ENCODE data around the gene ZNF862.

The ZNF862 gene

DNA sequence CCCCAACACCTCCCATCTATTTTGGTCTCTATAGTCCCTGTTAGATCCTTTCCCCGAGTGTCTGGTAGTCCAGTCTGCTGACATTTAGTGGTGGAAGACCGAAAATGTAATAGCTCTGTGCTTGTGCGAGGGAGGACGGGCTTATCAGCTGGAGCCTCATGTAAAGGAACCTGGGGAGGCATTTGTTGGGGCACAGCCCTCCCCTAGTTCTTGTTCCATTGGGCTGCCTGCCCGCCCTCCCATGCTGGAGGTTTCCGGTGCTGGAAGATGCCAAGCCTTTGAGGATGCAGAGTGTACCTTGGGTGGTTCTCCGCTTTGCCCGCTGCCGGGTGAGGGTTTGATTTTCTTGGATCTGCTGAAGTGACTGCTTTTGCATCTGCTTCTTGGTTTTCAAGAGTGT is 5.4 kb downstream of the ZNF862 start:
- no peak overlapping the region for H3K4me2 ChIP-seq (ENCODE audit: low read depth, low read length, poor library complexity, severe bottlenecking)
- peaks cover 14% of the 10 kb centered on the region for H3K79me2 ChIP-seq (ENCODE audit: insufficient read depth, low read length)
- no peak for TF ChIP-seq EZH2phosphoT487 (IDR thresholded peaks at IDR 0.05; ENCODE audit: borderline replicate concordance)
- TF ChIP-seq, protein P1, sequence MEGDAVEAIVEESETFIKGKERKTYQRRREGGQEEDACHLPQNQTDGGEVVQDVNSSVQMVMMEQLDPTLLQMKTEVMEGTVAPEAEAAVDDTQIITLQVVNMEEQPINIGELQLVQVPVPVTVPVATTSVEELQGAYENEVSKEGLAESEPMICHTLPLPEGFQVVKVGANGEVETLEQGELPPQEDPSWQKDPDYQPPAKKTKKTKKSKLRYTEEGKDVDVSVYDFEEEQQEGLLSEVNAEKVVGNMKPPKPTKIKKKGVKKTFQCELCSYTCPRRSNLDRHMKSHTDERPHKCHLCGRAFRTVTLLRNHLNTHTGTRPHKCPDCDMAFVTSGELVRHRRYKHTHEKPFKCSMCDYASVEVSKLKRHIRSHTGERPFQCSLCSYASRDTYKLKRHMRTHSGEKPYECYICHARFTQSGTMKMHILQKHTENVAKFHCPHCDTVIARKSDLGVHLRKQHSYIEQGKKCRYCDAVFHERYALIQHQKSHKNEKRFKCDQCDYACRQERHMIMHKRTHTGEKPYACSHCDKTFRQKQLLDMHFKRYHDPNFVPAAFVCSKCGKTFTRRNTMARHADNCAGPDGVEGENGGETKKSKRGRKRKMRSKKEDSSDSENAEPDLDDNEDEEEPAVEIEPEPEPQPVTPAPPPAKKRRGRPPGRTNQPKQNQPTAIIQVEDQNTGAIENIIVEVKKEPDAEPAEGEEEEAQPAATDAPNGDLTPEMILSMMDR (conservative IDR thresholded peaks at IDR 0.05; ENCODE audit: low read length): no peak
- no peaks in the 10 kb centered on the region for H3F3A ChIP-seq (ENCODE audit: low read depth)
- no peaks in the 10 kb centered on the region for H3K9me2 ChIP-seq (replicated peaks; ENCODE audit: low read depth, low read length)
- no peaks in the 10 kb centered on the region for H3K36me3 ChIP-seq (ENCODE audit: insufficient read depth, low read length)
- H3K9ac ChIP-seq (ENCODE audit: low read depth, low read length, poor library complexity, severe bottlenecking): no peak overlapping the region
- peaks cover 9% of the 10 kb centered on the region for H4K20me1 ChIP-seq (ENCODE audit: insufficient read depth, low read length, poor library complexity, severe bottlenecking)
- H2AFZ ChIP-seq (ENCODE audit: low read length): no peak overlapping the region
- no peaks in the 10 kb centered on the region for H3K9me3 ChIP-seq (ENCODE audit: insufficient read depth, low read depth, low read length)
- H3K4me3 ChIP-seq (ENCODE audit: low read length, poor library complexity, severe bottlenecking): no peak overlapping the region
- peaks cover 23% of the 10 kb centered on the region for H3K4me1 ChIP-seq (ENCODE audit: insufficient read depth, low read length, poor library complexity, severe bottlenecking)
- no peaks in the 10 kb centered on the region for H3K27me3 ChIP-seq (ENCODE audit: insufficient read depth, low read length, poor library complexity, severe bottlenecking)

- Histone ChIP-seq H3K27me3 (ENCODE audit: insufficient read depth, low read length, poor library complexity, severe bottlenecking) (no peaks in the 10 kb centered on the region), H3K4me2 (ENCODE audit: low read depth, low read length, poor library complexity, severe bottlenecking) (no peak overlapping the region), H3K79me2 (ENCODE audit: insufficient read depth, low read length) (peaks cover 5% of the 10 kb centered on the region), H4K20me1 (ENCODE audit: insufficient read depth, low read length, poor library complexity, severe bottlenecking) (peaks cover 2% of the 10 kb centered on the region), H2AFZ (ENCODE audit: low read length) (no peak overlapping the region), H3K36me3 (ENCODE audit: insufficient read depth, low read length) (no peaks in the 10 kb centered on the region), H3K4me3 (ENCODE audit: low read length, poor library complexity, severe bottlenecking) (no peak overlapping the region), H3F3A (ENCODE audit: low read depth) (no peaks in the 10 kb centered on the region), H3K9ac (ENCODE audit: low read depth, low read length, poor library complexity, severe bottlenecking) (no peak overlapping the region), H3K9me2 (replicated peaks; ENCODE audit: low read depth, low read length) (no peaks in the 10 kb centered on the region), H3K4me1 (ENCODE audit: insufficient read depth, low read length, poor library complexity, severe bottlenecking) (peaks cover 17% of the 10 kb centered on the region), H3K9me3 (ENCODE audit: insufficient read depth, low read depth, low read length) (no peaks in the 10 kb centered on the region)
- TF ChIP-seq EZH2phosphoT487 (IDR thresholded peaks at IDR 0.05; ENCODE audit: borderline replicate concordance): no peak
- TF ChIP-seq, protein P1 (conservative IDR thresholded peaks at IDR 0.05; ENCODE audit: low read length): no peak
These were observed 6.3 kb downstream of the ZNF862 start for GRCh38 chr7:149844445-149844844.

- no peak for TF ChIP-seq EZH2phosphoT487 (IDR thresholded peaks at IDR 0.05; ENCODE audit: borderline replicate concordance)
- TF ChIP-seq, protein P1 (conservative IDR thresholded peaks at IDR 0.05; ENCODE audit: low read length): no peak
- Histone ChIP-seq H3K4me2 (ENCODE audit: low read depth, low read length, poor library complexity, severe bottlenecking) (no peak overlapping the region), H4K20me1 (ENCODE audit: insufficient read depth, low read length, poor library complexity, severe bottlenecking) (no peaks in the 10 kb centered on the region), H3K4me3 (ENCODE audit: low read length, poor library complexity, severe bottlenecking) (no peak overlapping the region), H3F3A (ENCODE audit: low read depth) (no peaks in the 10 kb centered on the region), H3K36me3 (ENCODE audit: insufficient read depth, low read length) (no peaks in the 10 kb centered on the region), H3K4me1 (ENCODE audit: insufficient read depth, low read length, poor library complexity, severe bottlenecking) (peaks cover 13% of the 10 kb centered on the region), H3K9me2 (replicated peaks; ENCODE audit: low read depth, low read length) (no peaks in the 10 kb centered on the region), H3K9ac (ENCODE audit: low read depth, low read length, poor library complexity, severe bottlenecking) (no peak overlapping the region), H3K27me3 (ENCODE audit: insufficient read depth, low read length, poor library complexity, severe bottlenecking) (no peaks in the 10 kb centered on the region), H2AFZ (ENCODE audit: low read length) (no peak overlapping the region), H3K79me2 (ENCODE audit: insufficient read depth, low read length) (no peaks in the 10 kb centered on the region), H3K9me3 (ENCODE audit: insufficient read depth, low read depth, low read length) (no peaks in the 10 kb centered on the region)
These were observed 7.2 kb downstream of the ZNF862 start for GRCh38 chr7:149845257-149845980.
